Ascending aorta (tissue), 2 donors: ENCODE data around the gene MCMBP. TPM values are rescaled to one million over a fixed set of nuclear protein-coding genes. Genes with fewer than 3 reads are reported as not detected.

Source experiments
- DNase-seq, 2 donors: peaks; one replicate each; pipeline ENCODE4 v3.0.0-alpha.2; 2019; ENCODE audit warnings: low spot score in 2 of 2
- H3K27ac ChIP-seq, 2 donors: fragments of 200-600 bp; sonication (generic); one replicate each; pipeline ENCODE4 v1.5.1; 2016 to 2017; ENCODE audit warnings: mild to moderate bottlenecking in 1 of 2
- H3K27me3 ChIP-seq: fragments of 200-600 bp; sonication (generic); one replicate; pipeline ENCODE4 v1.5.1; 2017
- H3K36me3 ChIP-seq, 2 donors: fragments of 200-600 bp; sonication (generic); one replicate each; pipeline ENCODE4 v1.5.1; 2016
- H3K4me1 ChIP-seq, 2 donors: fragments of 200-600 bp; sonication (generic); one replicate each; pipeline ENCODE4 v1.5.1; 2016 to 2017; ENCODE audit warnings: mild to moderate bottlenecking in 1 of 2
- H3K4me3 ChIP-seq, 2 donors: fragments of 200-600 bp; sonication (generic); one replicate each; pipeline ENCODE4 v1.5.1; 2016 to 2017; ENCODE audit warnings: mild to moderate bottlenecking in 1 of 2
- H3K9me3 ChIP-seq, 2 donors: fragments of 200-600 bp; sonication (generic); one replicate each; pipeline ENCODE4 v1.5.1; 2016
- intact Hi-C: fragments of 100-400 bp; cut with DNase I; formaldehyde crosslinking; loops from one replicate; pipeline ENCODE4 v1.15.1; 2023
- total RNA-seq: library from RNA; depleted of rRNA; stranded (reverse); fragments of >200 nt; gene quantifications from one replicate; pipeline ENCODE4 v1.1.0, GENCODE V29; 2016
- TF ChIP-seq, protein P1 (sequence below), 3 experiments: fragments of 200-600 bp in 2 of 3; fragments of 450-650 bp in 1 of 3; sonication (generic) in 2 of 3; IDR thresholded peaks; one replicate each; pipeline ENCODE4 v1.5.1; 2016 to 2019; ENCODE audit warnings: antibody characterized with exemption in 3 of 3, mild to moderate bottlenecking in 1 of 3, moderate library complexity in 1 of 3

Gene MCMBP
- total RNA-seq, 1 donor from 2014 or later, result 29.4 TPM

DNA sequence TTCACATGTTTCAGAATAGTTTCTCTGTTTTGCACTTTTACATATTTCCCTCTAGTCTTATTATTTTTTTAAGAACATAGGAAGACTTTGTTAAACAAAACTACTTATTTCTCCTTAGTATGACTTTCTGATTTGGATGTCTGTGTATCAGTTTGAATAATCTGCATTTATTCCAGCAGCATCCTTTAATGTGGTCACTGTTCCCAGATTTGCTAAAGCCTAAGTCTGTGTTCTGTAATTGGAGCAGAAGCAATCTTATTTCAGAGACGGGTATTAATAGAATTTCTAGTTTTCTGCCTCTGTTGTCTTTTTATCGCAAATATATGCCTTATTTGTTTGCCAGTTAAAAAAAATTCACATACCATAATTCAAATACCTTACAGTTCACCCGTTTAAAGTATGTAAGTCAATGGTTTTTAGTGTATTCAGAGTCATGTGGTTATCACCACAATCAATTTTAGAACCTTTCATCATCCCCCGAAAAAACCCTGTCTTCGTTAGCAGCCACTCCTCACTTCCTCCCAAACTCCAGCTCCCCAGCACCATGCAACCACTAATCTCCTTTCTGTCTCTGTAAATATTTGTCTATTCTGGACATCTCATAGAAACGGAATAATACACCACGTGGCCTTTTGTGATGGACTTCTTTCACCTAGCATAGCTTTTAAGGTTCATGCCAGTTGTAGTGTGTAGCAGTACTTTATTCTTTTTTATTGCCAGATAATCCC, 88.1 kb downstream of the MCMBP start:
- Histone ChIP-seq H3K9me3 (no peaks in the 10 kb centered on the region), H3K4me1 (no peaks in the 10 kb centered on the region), H3K27ac (no peak overlapping the region), H3K36me3 (no peaks in the 10 kb centered on the region), H3K27me3 (no peaks in the 10 kb centered on the region), H3K4me3 (no peak overlapping the region)
- DNase-seq, result no peak
- intact Hi-C loops, result no loop called here
- TF ChIP-seq, protein P1, sequence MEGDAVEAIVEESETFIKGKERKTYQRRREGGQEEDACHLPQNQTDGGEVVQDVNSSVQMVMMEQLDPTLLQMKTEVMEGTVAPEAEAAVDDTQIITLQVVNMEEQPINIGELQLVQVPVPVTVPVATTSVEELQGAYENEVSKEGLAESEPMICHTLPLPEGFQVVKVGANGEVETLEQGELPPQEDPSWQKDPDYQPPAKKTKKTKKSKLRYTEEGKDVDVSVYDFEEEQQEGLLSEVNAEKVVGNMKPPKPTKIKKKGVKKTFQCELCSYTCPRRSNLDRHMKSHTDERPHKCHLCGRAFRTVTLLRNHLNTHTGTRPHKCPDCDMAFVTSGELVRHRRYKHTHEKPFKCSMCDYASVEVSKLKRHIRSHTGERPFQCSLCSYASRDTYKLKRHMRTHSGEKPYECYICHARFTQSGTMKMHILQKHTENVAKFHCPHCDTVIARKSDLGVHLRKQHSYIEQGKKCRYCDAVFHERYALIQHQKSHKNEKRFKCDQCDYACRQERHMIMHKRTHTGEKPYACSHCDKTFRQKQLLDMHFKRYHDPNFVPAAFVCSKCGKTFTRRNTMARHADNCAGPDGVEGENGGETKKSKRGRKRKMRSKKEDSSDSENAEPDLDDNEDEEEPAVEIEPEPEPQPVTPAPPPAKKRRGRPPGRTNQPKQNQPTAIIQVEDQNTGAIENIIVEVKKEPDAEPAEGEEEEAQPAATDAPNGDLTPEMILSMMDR (IDR thresholded peaks at IDR 0.05), result no peak

DNA sequence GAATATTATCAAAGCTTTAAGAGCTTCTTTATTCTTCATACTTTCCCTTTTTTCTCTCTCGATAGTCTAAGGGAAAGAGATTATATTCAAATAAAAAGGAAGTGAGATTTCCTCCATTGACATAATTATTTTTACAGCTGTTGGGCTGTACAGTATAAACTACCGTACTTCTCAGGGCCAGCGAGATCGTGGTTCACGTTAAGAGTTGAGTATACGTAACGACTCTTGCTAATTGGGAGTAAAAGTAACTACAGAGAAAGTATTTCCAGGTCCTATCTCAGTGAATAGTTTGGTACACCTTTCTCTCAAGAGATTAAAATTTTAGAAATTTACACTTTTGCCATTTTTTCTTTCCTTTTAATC, 89.0 kb downstream of the MCMBP start:
- intact Hi-C loops, result no loop called here
- H3K4me3 ChIP-seq, result no peak overlapping the region
- DNase-seq, result no peak
- H3K27ac ChIP-seq, result no peak overlapping the region
- no peaks in the 10 kb centered on the region for H3K9me3 ChIP-seq
- TF ChIP-seq, protein P1 (IDR thresholded peaks at IDR 0.05), result no peak
- no peaks in the 10 kb centered on the region for H3K4me1 ChIP-seq
- H3K36me3 ChIP-seq, result no peaks in the 10 kb centered on the region
- no peaks in the 10 kb centered on the region for H3K27me3 ChIP-seq

DNA sequence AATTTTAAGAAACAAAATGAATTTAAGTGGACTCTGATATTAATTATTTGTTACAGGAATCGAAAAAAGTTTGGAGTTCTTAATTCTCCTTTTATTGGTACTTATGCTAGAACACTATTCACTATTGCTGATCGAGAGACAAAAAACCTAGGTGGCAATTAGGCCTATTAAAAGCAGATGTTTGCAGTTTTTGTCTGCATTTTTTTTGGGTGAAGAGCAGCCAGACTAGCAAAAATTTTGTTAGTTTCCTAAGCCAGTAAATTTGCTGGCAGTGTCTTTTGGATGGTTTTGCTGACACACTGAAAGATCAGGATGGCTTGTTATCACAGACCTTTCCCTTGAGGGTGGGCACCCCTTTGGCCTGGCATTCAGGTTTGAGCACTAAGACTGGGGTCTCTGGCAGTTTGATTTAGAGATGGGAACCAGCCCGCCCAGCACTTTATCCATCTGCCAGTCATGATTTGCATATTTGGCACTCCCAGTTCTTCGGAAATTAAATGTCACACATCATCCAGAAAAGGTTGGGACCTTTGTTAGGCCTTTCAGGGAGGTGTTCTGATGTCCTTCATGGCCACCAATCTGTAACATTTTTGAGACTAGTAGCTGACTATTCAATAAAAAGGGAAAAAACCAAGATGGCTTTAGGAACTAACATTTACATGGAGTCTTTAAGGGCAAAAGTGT, 89.5 kb downstream of the MCMBP start:
- H3K27ac ChIP-seq, result no peak overlapping the region
- intact Hi-C loops, result no loop called here

DNA sequence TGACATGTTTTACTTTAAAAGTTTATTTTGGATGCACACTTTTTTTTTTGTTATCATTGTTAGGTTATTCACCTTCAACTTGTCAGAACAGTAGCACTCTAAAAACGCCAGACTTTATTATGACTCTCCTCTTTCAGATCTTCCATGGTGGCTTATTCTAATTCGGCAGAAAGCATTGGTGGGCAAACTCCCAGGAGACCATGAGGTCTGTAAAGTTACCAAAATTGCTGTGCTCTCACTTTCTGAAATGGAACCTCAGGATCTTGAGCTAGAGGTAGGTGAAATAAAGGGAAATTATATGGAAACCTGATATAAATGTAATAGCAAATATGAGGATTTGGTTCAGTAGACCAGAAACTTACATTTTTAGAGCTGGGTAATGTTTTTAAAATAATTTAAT, 91.1 kb downstream of the MCMBP start:
- H3K4me3 ChIP-seq, result no peak overlapping the region
- no peaks in the 10 kb centered on the region for H3K4me1 ChIP-seq
- H3K36me3 ChIP-seq, result no peaks in the 10 kb centered on the region
- no peak for DNase-seq
- no peaks in the 10 kb centered on the region for H3K9me3 ChIP-seq
- no peaks in the 10 kb centered on the region for H3K27me3 ChIP-seq
- no peak overlapping the region for H3K27ac ChIP-seq
- TF ChIP-seq, protein P1 (IDR thresholded peaks at IDR 0.05), result no peak
- intact Hi-C loops, result no loop called here

More for the DNA sequence above, 89.5 kb downstream of the MCMBP start:
- H3K27me3 ChIP-seq, result no peaks in the 10 kb centered on the region
- DNase-seq, result no peak
- no peak overlapping the region for H3K4me3 ChIP-seq
- no peaks in the 10 kb centered on the region for H3K36me3 ChIP-seq
- no peaks in the 10 kb centered on the region for H3K9me3 ChIP-seq
- TF ChIP-seq, protein P1 (IDR thresholded peaks at IDR 0.05), result no peak
- H3K4me1 ChIP-seq, result no peaks in the 10 kb centered on the region

DNA sequence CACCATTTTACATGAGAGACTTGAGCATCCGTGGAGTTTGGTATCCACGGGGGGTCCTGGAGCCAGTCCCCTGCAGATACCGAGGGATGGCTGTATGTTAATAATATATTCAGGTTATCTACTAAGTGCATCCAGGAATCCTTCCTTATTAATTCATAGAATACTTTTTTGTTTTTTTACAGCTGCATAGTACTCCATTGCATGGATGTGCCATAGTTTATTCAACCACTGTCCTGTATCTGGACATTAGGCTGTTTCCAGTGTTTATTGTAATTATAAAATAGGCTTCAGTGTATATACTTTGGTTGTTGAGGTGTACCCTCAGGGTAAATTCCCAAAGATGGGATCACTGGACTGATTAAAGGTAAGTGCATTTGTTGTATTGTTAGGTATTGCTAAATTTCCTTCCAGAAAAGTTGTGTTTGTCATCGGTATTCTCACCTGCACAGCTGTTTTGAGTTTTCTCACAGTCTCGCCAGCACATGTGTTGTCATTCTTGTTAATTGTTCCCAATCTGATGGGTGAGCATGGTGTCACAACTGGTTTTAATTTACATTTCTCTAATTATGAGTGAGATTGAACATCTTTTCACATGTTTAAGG, 91.7 kb downstream of the MCMBP start:
- Histone ChIP-seq H3K4me3 (no peak overlapping the region), H3K36me3 (no peaks in the 10 kb centered on the region), H3K27ac (no peak overlapping the region), H3K9me3 (no peaks in the 10 kb centered on the region), H3K4me1 (no peaks in the 10 kb centered on the region), H3K27me3 (no peaks in the 10 kb centered on the region)
- TF ChIP-seq, protein P1 (IDR thresholded peaks at IDR 0.05), result no peak
- DNase-seq, result no peak
- intact Hi-C loops, result no loop called here

Other genes with a start within 250 kb of the MCMBP start
- gene BAG3, start 221.5 kb downstream of the MCMBP start, total RNA-seq, result 88.0 TPM
- gene INPP5F, start 146.8 kb downstream of the MCMBP start, total RNA-seq, result 5.1 TPM
- 17.1 TPM for gene SEC23IP, start 19.9 kb upstream of the MCMBP start, total RNA-seq